ENCODE data around the gene VMP1.

DNA sequence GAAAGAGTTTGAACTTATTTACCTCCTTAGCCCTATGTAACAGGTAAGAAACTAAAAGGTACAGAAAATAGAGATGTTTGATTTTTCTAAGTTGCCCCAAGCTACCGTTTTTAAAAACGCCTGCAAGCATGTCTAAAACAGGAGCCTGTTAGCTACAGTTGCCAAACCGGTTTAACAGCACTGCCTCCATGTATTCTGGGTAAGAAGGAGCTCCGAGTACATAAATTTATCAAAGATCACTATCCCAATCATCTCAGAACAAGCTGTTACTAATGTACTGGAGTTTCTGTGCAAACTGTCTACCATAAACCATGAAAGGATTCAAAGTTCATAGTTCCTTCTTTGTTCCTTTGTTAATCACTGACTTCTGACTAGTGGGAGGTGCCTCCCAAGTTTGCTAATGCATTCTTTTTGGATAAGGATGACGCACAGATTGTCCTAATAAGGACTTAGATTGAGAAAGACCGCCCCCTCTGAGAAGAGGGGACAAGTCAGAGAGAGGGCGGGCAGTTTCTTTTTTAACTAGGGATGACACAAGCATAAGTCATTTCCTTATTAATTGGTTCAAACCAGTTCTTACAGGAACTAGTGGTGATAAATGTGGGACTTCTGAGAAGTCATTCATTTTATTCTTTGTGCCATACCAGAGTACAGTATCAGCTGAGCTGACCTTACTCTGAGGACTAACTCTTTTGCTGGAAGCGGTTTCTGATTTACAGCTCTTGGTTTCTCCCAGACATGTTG lies 130.0 kb downstream of the VMP1 start:
- TF ChIP-seq EZH2 (IDR thresholded peaks at IDR 0.05; ENCODE audit: low read length, missing control alignments) = no peak
- TF ChIP-seq, protein P1, sequence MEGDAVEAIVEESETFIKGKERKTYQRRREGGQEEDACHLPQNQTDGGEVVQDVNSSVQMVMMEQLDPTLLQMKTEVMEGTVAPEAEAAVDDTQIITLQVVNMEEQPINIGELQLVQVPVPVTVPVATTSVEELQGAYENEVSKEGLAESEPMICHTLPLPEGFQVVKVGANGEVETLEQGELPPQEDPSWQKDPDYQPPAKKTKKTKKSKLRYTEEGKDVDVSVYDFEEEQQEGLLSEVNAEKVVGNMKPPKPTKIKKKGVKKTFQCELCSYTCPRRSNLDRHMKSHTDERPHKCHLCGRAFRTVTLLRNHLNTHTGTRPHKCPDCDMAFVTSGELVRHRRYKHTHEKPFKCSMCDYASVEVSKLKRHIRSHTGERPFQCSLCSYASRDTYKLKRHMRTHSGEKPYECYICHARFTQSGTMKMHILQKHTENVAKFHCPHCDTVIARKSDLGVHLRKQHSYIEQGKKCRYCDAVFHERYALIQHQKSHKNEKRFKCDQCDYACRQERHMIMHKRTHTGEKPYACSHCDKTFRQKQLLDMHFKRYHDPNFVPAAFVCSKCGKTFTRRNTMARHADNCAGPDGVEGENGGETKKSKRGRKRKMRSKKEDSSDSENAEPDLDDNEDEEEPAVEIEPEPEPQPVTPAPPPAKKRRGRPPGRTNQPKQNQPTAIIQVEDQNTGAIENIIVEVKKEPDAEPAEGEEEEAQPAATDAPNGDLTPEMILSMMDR (conservative IDR thresholded peaks at IDR 0.05 in 1 of 2, IDR thresholded peaks at IDR 0.05 in 1 of 2; ENCODE audit: low read depth in 1 of 2, low read length in 2 of 2) = no peak
